ENCODE results near the gene TMEM158.

The TMEM158 gene

DNA sequence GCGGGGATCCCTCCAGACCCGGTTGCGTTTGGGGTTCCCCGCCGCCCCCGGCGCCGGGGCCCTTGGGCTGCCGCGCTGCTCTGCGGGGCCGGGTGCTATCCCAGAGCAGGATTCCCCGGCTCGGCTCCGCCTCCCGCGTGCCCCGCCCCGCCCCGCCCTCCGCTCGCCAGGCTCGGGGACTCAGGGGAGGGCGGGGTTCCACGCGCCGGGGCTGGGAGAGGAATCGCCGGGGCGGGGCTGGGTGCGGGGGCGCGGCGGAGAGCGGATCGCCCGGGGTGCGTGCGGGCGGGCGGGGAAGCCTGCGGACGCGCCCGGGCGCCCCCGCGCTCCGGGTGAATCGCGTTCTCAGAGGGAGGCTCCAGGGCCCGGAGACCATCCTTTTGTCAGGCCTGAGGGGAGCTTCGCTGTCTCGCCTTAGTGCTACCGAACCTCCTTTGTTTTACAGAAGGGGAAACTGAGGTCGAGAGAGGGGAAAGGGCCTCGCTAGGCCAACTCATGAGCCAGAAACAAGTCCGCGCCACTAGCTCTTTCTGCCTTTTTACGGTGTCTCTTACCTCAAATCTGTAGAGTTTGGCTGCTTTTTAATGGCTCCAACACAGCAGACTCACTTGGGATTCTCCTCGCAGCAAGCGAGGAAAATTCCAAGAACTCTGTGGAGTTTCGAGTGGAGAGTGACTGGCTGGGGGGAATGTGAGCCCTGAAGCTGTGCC lies at the start of gene TMEM158:
Gene TMEM158 (minus strand): TSS at position 82 of the 710 bp plus-strand sequence. CDS start 260 bp downstream, outside the sequence.
- peak; percentile 84 for DNase-seq

DNA sequence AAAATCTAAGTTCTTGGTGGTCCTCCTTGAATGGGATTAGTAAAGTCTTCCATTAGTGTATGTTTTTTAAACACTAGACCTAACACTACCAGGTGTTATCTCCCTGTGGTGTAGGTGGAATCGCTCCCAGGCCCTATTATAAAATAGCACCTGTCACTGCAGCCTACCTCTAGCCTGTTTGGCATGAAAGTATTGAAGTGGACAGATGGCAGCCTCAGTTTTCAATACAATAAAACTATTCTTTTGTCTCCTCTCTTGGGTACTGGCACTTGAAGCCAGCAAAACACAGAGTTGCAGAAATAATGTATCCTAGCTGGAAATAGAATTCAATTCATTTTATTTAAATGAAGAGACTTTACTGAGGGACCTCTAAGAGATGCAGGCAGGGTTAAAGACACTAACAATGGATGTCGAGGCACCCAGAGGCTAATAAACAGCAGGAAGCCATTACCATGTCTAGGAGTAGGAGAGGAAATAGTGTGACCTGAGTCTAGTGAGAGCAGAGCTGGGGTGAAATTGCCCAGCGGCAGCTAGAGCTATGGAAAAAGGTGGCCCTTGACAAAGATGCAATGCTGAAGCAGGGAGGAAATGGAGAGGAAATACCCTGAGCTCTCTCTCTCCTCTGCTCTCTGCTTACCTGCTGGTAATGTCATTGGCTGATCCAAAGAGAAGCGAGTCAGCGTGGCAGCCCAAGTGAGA lies 49.1 kb upstream of the TMEM158 start:
- no peak for DNase-seq

DNA sequence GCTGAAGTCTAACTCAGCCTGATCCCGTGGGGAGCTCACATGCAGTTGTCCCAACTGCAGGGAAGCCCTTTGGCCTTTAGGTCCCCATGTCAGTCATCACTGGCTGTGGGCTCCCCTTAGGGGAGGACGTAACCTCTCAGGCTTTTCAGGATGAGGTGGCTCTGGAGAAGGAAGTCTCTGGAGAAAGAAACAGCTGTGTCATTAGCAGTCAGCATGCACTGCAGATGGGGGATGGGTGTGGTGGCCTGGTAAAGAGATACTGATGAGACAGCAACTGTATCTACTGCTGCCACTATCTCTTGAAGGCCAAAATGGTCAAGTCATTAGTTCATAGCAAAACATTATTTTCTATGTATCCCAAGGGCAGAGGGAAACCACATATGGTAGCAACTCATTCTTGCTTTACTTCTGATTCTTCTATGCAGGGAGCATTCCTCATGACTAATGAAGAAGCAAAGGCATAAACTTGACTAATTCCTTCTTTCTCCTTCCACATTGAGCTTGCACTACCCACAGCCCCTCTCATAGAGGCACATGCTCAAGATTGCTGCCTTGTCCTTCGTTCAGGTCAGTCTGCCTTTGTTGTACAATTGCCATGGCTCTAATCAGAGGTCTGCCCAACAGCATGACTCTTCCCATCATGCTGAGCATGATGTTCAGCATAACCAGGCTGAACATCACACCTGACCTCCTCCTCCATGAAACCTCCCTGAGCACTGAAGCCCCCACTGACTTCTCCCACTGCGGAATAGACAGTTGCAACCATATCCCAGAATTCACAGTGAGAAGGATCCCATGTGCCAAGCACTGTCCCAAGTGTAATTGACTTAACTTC lies 47.8 kb upstream of the TMEM158 start:
- DNase-seq: no peak

DNA sequence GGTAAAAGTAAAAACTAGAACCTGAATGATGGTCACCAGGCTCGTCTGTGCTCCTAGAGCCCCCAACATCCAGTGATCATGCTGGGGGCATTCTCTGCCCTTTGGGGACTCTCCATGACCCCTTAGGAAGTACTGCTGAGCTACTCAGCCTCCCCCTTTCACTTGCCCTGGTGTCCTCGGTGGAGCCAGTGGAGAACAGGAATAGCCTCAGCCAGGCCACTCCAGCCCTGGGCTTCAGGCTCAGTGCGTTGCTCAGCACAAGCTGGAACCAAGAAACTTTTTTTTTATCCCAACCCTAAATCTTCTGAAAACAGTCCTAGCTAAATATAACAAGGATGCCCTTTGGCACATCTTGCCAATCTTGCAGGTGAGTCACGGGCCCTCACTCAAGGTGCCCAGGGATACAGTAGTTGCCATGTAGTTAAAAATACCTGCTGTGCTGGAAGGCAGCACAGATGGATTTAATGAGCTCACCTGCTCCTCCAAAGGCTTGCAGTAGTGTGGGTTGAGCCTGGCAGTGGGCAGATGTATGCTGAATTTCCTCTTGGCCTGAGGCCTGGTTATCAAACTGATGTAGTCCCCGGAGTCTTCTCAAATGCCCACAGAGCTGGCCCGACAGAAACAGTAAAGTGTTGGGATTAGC lies 46.9 kb upstream of the TMEM158 start:
- DNase-seq: no peak

DNA sequence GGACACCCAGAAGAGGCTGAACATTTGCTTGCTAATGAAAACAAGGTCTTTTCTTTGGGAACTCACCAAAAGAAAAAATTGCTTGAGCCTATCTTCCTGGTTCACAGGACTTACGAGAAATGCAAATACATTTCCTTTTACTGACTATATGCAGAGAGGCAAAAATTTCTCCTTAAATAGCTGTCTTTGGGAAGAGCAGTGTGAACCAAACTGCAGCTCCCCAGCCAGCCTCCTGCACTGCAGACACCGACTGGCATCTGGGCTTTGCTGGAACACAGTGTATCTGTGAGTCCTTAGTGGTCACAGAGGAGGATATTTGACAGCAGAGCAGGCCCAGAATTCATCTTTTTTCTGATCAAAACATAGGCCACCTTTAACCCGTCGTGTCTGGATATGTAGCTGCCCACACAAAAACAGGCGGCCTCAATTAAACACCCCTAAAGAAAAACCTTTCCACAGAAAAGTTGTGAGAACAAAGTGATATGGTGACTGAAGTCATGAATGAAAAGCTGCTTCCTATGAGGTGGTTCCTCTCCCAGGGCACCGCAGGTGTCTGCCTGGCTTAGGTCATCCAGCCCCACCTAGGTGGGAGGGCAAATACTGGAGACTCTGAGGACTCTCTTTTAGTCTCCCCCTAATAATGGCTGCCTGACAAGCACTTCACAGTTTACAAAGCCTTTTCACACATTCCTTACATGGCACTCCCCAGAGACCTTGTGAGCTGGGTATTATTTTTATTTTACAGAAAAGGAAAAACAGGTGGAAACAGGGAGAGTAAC lies 46.1 kb upstream of the TMEM158 start:
- no peak for DNase-seq

DNA sequence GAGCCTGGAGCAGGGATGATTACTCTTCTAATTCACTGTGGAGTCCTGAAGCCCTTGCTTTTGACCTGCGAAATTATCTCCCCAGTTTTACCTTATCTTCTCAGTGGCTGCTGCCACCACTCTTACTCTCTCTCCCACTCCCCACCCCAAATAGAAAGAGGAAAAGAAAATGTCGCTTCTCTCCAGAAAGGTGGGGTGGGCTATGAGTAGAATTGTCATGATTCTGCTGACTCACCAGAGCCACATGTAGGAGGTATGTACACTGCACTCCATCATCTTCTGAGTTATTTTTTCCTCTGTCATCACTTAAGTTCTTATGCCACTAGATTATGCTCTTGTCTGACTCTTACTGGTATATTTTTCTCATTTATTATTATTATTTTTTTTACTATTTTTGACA lies 43.9 kb upstream of the TMEM158 start:
- DNase-seq: no peak

DNA sequence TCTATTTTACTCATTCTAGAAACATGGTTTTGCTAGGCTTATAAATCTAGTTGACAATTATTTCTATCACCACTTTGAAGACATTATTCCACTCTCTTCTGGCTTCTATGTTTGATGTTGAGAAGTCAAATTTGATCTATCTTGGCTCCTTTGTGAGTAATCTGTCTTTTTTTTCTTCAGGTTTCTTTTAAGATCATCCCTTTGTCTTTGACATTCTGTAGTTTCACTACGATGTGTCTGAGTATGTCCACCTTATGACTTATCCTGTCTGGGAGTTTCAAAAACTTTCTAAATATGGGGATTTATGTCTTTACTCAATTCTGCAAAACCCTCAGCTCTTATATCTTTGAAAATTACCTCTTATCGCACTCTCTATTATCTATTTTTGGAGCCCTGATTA lies 41.0 kb upstream of the TMEM158 start:
- no peak for DNase-seq

DNA sequence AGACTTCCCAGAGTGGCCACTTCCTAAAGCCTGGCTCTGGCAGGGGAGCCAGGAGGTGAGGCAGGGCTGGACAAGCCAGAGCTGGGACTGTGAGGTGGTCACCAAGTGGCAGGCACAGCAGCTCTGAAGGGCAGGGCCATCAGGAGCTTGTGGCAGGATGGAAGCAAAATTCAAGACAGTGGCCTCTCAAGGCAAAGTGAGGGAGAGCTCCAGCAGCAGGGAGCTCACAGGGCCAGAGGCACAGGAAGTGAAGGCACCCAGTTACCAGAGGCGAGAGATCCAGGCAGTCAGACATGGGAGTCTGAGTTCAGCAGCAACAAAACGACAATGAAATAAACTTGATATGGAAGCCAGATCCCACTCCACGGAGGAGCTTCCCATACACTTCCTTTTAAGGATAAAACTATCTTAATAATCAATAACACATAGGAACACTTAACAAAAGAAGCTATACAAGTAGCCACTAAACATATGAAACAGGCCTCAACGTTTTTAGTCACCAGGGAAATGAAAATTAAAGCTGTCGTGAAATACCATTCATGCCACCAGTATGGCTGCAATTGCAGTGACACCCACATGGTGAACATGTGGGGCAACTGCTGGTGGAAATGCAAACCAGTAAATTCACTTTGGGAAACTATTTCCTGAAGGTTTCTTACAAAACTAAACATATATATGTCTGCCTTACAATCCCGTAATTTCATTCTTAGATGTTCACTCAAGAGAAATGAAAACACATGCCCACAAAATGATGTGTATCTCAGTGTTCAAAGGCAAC lies 35.4 kb upstream of the TMEM158 start:
- DNase-seq: no peak

DNA sequence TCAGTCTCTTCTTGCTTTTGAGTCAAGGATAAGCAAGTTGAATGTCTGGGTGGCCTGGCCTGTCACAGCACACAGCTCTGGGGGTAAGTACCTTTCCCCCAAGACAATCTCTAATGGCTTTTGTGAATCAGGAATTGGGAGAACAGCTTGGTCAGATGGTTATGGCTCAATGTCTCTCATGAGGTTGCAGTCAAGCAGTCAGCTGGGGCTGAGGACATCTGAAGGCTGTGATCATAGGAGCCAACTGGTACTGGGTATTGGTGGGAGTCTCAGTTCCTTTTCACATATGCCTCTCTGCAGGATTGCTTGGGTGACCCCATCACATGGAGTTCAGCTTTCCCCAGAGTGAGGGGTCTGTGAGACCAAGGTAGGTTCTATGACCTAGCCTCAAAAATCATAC lies 33.0 kb upstream of the TMEM158 start:
- no peak for DNase-seq

DNA sequence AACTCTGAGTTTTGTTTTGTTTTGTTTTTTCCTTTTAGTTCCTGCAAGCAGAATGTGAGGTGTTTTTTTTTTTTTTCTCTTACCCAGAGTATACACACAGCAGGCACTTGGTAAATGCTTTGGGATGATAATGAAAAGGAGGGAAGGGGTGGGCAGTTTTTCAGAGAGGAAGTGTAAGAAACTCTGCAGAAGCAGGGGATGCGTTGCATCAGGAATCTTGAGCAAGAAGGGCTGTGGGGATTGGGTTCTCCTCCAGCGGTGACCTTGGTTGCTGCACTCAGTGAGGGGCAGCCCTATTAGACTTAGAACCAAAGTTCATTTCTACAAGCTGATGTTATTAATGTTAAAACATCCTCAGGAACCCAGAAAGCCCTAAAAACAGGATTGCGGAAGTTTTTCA lies 32.2 kb upstream of the TMEM158 start:
- no peak for DNase-seq

DNA sequence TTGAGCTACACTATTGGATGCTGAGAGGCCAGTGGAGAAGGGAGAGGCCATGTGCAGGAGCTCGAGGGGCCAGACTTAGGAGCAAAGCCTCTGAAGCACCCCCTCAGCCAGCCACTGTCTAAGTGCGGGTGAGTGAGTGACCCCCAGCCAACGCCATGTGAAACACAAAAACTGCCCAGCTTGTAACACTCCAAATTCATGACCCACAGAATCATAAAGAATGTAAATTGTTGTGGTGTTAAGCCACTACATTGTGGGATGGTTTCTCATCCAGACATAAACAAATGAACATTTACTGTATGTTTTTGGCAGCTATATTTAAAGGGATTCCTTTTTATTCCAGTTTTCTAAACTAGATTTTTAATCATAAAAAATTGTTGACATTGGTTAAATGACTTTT lies 27.2 kb upstream of the TMEM158 start:
- no peak for DNase-seq

DNA sequence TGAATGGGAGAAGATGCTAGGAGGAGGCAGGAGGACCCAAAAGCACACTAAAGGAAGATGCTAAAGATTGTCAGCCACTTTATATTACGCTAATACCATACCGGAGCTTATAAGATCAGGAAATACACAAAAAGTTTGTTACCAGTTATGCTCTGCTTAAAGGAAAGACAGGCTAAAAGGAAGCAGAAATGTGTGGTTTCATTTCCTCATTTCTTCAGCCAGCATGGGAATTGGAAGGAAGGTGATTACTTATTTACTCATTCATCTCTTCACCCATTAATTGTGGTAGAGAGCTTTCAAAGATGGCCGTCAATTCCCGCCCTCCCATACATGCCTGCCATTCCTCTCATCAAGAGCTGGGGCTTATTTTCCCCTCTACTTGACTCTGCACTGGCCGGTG lies 26.7 kb upstream of the TMEM158 start:
- DNase-seq: no peak

DNA sequence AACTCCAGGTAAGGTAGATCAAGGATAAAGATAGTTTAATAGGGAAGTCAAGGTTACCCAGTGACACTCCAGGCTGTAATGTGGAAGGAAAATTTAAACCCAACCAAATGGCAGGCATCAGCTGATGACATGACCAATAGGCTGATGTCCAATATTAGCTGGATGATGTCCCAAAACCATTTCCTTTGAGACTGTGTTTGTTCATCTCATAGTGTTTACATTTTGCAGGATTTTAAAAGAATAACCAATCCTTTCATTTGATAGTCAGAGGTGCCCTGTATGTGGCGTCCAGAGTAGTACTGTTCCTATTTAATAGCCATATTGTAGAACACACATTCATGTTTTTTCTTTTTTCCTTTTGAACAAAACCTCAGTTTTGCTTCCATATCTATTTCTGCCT lies 23.3 kb upstream of the TMEM158 start:
- DNase-seq: no peak

DNA sequence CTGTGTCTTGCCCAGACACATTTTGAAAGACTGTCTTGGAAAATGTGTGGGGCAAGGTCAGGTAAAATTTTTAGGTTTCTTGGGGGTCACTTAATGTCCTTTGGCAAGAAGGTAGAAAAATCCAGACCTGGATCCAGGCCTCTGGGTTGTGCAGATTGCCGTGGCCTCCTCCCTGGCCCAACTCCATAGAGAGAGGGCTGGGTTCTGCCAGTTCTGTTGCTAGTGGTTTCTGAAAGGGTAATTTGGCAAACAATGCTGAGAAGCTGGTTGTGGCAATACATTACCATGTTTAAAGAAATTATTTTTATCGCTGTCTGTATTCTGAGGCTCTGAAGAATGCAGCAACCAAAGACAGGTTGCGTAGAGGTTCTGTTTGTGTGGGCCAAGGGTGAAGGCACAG lies 20.2 kb upstream of the TMEM158 start:
- DNase-seq: no peak

DNA sequence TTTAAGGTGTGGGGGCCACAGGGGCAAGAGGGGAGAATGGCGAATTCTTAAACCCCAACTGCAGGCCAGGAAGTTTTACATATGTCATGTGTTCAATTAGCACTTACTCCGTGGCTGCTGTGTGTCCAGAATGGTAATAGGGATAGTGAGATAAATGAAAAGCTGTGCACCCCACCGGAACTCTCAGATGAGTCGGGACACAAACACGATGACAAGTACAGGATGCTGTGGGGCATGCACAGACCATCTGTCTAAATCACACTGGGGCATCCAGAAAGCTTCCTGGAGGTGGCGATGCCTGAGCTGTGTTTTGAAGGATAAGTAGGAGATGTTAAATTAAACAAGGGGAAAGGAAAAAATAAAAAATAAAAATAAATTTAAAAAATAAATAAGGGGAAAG lies 18.3 kb upstream of the TMEM158 start:
- no peak for DNase-seq

DNA sequence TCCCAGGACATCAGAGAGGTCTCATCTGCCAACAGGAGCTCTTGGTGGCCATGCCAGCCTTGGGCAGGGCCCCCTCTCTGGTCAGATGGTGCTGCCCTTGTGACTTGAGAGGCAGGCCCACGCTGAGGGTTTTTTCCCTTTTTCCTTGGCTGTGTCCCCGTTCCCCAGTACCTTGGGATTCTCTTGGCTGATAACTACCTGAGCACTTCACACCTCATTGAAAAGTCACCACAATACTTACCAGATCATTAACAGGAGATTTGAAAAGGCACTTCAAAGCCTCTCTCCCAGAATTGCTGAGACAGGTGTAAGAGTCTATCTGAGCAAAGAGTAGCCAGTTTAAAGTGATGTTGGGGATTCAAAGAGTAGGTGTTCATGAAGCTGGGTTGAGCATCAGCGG lies 15.1 kb upstream of the TMEM158 start:
- no peak for DNase-seq

DNA sequence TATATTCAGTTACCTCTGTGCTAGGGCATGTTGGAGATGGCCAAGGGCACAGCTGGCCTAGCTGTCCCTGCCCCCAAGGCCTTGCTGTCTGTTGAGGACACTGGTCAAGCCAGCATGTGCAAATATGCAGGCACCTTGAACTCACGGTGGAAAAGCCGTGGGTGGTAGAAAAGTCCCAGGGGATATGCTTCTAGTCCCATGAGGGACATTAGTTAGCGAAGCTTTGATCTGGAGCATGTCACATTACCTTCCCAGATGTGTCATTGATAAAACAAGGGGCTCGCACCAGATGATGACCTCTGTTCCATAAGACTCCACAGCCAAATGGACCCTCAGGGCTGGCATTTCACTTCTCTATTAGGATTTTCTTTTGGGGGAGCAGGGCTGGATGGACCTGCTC lies 14.2 kb upstream of the TMEM158 start:
- no peak for DNase-seq

DNA sequence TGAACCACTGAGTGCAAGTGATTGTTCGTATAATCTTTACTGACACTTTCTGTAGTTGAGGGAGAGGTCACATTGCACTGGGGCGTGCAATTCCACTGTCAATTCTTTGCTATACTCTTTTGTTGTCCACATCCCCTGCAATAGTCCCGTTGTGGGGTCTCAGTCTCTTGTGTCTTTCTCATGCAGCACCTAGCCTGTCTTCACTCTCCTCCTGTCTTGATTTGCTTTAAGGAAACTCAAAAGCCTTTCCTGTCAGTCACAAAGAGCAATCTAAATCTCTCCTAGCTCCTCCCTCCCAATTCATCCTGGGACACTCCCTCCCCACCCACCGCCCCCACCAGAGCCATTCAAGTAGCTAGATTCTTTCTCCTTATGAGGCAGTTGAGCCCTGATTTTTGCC lies 13.2 kb upstream of the TMEM158 start:
- no peak for DNase-seq

DNA sequence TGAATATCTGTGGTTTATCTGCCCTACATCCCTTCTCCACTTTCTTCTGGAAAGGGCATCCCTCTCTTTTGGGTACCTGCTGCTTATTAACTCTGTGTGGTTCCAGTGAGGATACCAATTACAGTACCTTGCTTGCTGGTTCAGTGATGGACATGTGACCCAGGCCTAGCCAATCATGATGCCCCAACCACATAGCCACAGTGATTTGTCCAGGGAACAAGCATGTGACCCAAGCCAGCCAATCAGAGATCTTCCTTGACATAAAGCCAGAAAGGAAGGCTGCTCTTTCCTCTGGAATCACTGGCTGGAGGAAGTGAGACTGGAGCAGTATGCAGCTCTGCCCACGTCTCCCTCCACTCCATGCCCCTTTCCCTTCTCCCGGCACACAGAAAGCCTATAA lies 10.9 kb upstream of the TMEM158 start:
- no peak for DNase-seq

DNA sequence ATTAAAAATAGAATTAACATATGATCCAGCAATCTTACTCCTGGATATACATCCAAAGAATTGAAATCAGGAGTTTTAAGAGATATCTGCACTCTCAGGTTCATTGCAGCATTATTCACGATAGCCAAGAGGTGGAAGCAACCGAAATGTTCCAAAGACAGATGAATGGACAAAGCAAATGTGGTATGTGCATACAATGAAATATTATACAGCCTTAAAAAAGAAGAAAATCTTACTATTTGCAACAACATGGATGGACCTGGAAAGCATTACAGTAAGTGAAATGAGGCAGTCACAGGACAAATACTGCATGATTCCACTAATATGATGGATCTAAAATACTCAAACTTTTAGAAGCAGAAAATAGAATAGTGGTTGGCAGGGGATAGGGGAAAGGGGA lies 9.3 kb upstream of the TMEM158 start:
- DNase-seq: no peak

DNA sequence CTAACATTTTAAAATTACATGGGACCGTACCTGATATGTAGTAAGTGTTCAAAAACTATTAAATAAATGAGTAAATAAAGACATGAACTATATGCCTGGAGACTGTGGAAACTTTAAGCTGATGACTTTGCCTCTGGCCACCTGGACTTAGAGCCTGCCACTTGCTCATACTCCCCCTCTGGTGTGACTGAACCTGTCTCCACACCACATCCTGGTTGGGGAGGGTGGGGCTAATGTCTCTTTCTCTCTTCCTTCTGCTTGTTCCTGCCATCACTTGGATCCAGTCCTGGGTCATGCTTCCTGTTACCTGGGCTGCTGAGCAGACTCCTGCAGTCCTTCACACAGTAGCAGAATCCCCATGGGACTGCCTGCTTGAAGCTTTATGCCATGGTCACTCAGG lies 8.2 kb upstream of the TMEM158 start:
- DNase-seq: no peak

DNA sequence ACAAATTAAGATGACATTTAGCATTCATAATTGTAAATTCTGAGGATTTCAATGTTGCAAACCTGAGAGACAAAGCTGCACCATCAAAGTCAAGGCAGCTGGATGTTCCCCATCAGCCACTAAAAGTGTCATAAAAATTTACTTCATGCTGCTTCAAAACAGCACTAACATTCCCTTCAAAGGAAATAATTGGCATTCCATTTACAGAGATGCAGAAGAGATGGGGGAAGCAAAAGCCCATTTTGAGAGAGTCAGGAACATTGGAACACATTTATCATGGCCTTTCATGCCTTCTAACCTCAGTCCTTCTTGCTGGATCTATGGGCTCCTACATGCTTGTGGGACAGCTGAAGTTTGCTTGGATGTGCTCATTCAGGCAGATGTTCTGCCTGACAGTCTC lies 6.4 kb upstream of the TMEM158 start:
- DNase-seq: no peak
